NCI-H82 (cell line): ENCODE measurements around the gene TMPRSS11A.
A peak's percentile ranks its signal among the peaks of the same experiment; 100 is the strongest.

Source experiments
- DNase-seq: peaks from one replicate; lab custom pipeline; 2025; lab: John Stamatoyannopoulos, UW

TMPRSS11A gene

GRCh38 chr4:67912080-67912479 is 51.2 kb downstream of the TMPRSS11A start:
- DNase-seq: no peak

- DNase-seq: no peak
Measured at GRCh38 chr4:67911638-67912037, 51.7 kb downstream of the TMPRSS11A start.

GRCh38 chr4:67911141-67911540 is 52.2 kb downstream of the TMPRSS11A start:
- DNase-seq: no peak

- DNase-seq: no peak
Measured at GRCh38 chr4:67910585-67910905, 52.7 kb downstream of the TMPRSS11A start.

GRCh38 chr4:67909905-67910584 is 53.2 kb downstream of the TMPRSS11A start:
- DNase-seq: peak; percentile 16

- DNase-seq: no peak
Measured at GRCh38 chr4:67907650-67908049, 55.6 kb downstream of the TMPRSS11A start.

GRCh38 chr4:67899096-67899495 is 64.2 kb downstream of the TMPRSS11A start:
- no peak for DNase-seq

GRCh38 chr4:67897686-67898085 is 65.6 kb downstream of the TMPRSS11A start:
- DNase-seq: no peak

GRCh38 chr4:67896421-67897065 is 66.8 kb downstream of the TMPRSS11A start:
- DNase-seq: no peak

GRCh38 chr4:67894659-67895058 is 68.6 kb downstream of the TMPRSS11A start:
- DNase-seq: no peak

- DNase-seq: peak; percentile 27
Measured at GRCh38 chr4:67892905-67893304, 70.4 kb downstream of the TMPRSS11A start.

- no peak for DNase-seq
Measured at GRCh38 chr4:67892253-67892652, 71.0 kb downstream of the TMPRSS11A start.

- no peak for DNase-seq
Measured at GRCh38 chr4:67891645-67892044, 71.6 kb downstream of the TMPRSS11A start.

- DNase-seq: no peak
Measured at GRCh38 chr4:67886281-67886680, 77.0 kb downstream of the TMPRSS11A start.

- DNase-seq: no peak
Measured at GRCh38 chr4:67885762-67886161, 77.5 kb downstream of the TMPRSS11A start.

GRCh38 chr4:67884701-67885100 is 78.6 kb downstream of the TMPRSS11A start:
- no peak for DNase-seq

- DNase-seq: no peak
Measured at GRCh38 chr4:67883902-67884301, 79.4 kb downstream of the TMPRSS11A start, which contains the start of gene TMPRSS11D. TSS of gene TMPRSS11D (minus strand) at chr4:67884002. CDS start at chr4:67883933, 69 bp downstream.

GRCh38 chr4:67883458-67883857 is 79.8 kb downstream of the TMPRSS11A start:
- DNase-seq: no peak

- no peak for DNase-seq
Measured at GRCh38 chr4:67880866-67881610, 82.3 kb downstream of the TMPRSS11A start.

GRCh38 chr4:67879486-67879885 is 83.8 kb downstream of the TMPRSS11A start:
- no peak for DNase-seq

- DNase-seq: no peak
Measured at GRCh38 chr4:67877086-67877485, 86.2 kb downstream of the TMPRSS11A start.

- DNase-seq: no peak
Measured at GRCh38 chr4:67874986-67875385, 88.3 kb downstream of the TMPRSS11A start.

GRCh38 chr4:67873116-67873515 is 90.2 kb downstream of the TMPRSS11A start:
- DNase-seq: no peak
